Measurements from ENCODE around the gene ZNF518B. TPM values are rescaled to one million over a fixed set of nuclear protein-coding genes. Genes with fewer than 3 reads are reported as not detected.

Gene ZNF518B
- total and polyA plus RNA-seq, 9 of the 15 experiments (the other 6 are each of a cell fraction or from before 2014, with no cell fraction given) = 13.1 to 48.9 (median 37.5) TPM

DNA sequence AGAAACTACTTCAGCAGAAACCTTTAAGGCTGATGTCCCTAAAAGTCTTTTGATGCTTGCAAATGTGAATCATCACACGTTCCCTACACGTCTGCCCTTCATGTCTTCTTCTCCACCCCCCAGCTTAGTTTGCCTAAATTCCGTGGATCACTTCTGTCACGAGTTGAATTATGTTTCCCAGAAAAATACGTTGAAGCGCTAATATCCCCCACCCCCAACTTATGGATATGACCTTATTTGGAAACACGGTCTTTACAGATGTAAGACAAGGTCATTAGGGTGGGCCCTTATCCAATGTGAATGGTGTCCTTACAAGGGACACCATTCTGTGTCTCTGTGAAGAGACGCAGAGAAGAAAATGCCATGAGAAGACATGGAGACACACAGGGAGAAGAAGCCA, 2.1 kb upstream of the ZNF518B start:
- POLR2A ChIA-PET = interaction anchor here (0.7 to 2.9 kb wide), 4 partner anchors 8 to 341 kb away, joined by 4 to 19 read pairs (median 7); partner anchors contain the start of gene WDR1
- Histone ChIP-seq H3K9me1 (ENCODE audit: control insufficient read depth, insufficient read depth, low read length) (no peaks in the 10 kb centered on the region), H3K27me3 (ENCODE audit: control insufficient read depth in 2 of 2, insufficient read depth in 2 of 2, low read length in 2 of 2) (no peaks in the 10 kb centered on the region), H3K9ac (ENCODE audit: insufficient read depth in 1 of 2, low read depth in 2 of 2, low read length in 2 of 2) (peak overlapping the region; percentile 59 to 70; a peak in 3 of 4 replicates), H2AFZ (ENCODE audit: low read depth, low read length) (0 out of 2 replicates have a peak overlapping the region, but pooled peaks have one; percentile 56), H3K4me3 (peak overlapping the region; percentile 52), H3K79me2 (ENCODE audit: control insufficient read depth, insufficient read depth, low read length) (peaks cover 67% of the 10 kb centered on the region), H3K27ac (ENCODE audit: extremely low read depth, low read depth, low read length) (peak overlapping the region; percentile 86), H3K4me2 (ENCODE audit: insufficient read depth, low read length) (peak overlapping the region; percentile 93), H4K20me1 (replicated peaks; ENCODE audit: control insufficient read depth, insufficient read depth, low read length) (no peaks in the 10 kb centered on the region), H3K4me1 (replicated peaks in 1 of 2; ENCODE audit: control insufficient read depth in 2 of 2, insufficient read depth in 2 of 2, low read length in 2 of 2) (peaks cover 17 to 34% of the 10 kb centered on the region in 2 experiments; a peak in 4 of 5 replicates), H3K9me3 (replicated peaks; ENCODE audit: control insufficient read depth, insufficient read depth, low read depth, low read length) (no peaks in the 10 kb centered on the region; the same call in 1 of the 2 replicates), H3K36me3 (ENCODE audit: control insufficient read depth, insufficient read depth, low read length) (peaks cover 27% of the 10 kb centered on the region)
- 3% methylated on average over 8 of the region's 8 CpGs for WGBS (ENCODE audit: insufficient coverage, low coverage, missing lambda C conversion rate)
- DNase-seq (ENCODE audit: extremely low read depth in 1 of 4, low spot score in 3 of 4) (peak in 2 of 4 experiments; percentile 25 to 57), FAIRE-seq (peak; percentile 46), ATAC-seq (no peak)
- CTCF ChIA-PET (ENCODE audit: low intra/inter-chr PET ratio) = no interaction called here
- in situ Hi-C loops (cut with MboI) (no loop called here), intact Hi-C loops (cut with micrococcal nuclease) (loop anchor here (5.0 kb wide), 2 partner anchors 47 to 287 kb away; no protein-coding TSS in a partner anchor)
- no TSS peak for BruUV-seq (replicated peaks)
- TF ChIP-seq POLR2H (tag; IDR thresholded peaks at IDR 0.05; ENCODE audit: low read depth) (peak; percentile 41; the same call in 1 of the 2 replicates), MEIS2 (IDR thresholded peaks at IDR 0.05; ENCODE audit: partially characterized antibody) (peak; percentile 94), NFYB (IDR thresholded peaks at IDR 0.05; ENCODE audit: extremely low read depth, insufficient read length) (no peak), POLR2AphosphoS5 (IDR thresholded peaks at IDR 0.05; ENCODE audit: control insufficient read depth, insufficient read depth, low read depth, low read length) (peak; percentile 18; the same call in 1 of the 2 replicates), TOE1 (IDR thresholded peaks at IDR 0.05; ENCODE audit: borderline replicate concordance) (no peak), TOE1 (CRISPR knock-in tag; IDR thresholded peaks at IDR 0.05; ENCODE audit: borderline replicate concordance, low read depth) (no peak), PRMT5 (CRISPR knock-in tag; IDR thresholded peaks at IDR 0.05) (no peak), MAFG (tag; conservative IDR thresholded peaks at IDR 0.05) (no peak), TEAD4 (IDR thresholded peaks at IDR 0.05; ENCODE audit: low read length) (no peak; the same call in 1 of the 2 replicates), TEAD4 (CRISPR knock-in tag; IDR thresholded peaks at IDR 0.05; ENCODE audit: borderline replicate concordance) (no peak), E2F3 (CRISPR knock-in tag; IDR thresholded peaks at IDR 0.05) (no peak), SMC3 (conservative IDR thresholded peaks at IDR 0.05; ENCODE audit: insufficient read depth, low read depth, low read length) (no peak), ATF1 (CRISPR knock-in tag; IDR thresholded peaks at IDR 0.05) (no peak), ATF1 (tag; IDR thresholded peaks at IDR 0.05) (peak; percentile 46; the same call in 1 of the 2 replicates), CTBP1 (IDR thresholded peaks at IDR 0.05; ENCODE audit: borderline replicate concordance) (0 out of 2 replicates have a peak, but pooled peaks have one; percentile 48), ZFP30 (CRISPR knock-in tag; IDR thresholded peaks at IDR 0.05; ENCODE audit: borderline replicate concordance) (no peak)
- TF ChIP-seq, protein P1, sequence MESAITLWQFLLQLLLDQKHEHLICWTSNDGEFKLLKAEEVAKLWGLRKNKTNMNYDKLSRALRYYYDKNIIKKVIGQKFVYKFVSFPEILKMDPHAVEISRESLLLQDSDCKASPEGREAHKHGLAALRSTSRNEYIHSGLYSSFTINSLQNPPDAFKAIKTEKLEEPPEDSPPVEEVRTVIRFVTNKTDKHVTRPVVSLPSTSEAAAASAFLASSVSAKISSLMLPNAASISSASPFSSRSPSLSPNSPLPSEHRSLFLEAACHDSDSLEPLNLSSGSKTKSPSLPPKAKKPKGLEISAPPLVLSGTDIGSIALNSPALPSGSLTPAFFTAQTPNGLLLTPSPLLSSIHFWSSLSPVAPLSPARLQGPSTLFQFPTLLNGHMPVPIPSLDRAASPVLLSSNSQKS (CRISPR knock-in tag; IDR thresholded peaks at IDR 0.05) = no peak

Data from K562 (cell line).